B cell (primary cell): Measurements from ENCODE around the gene PSMD5.

Source experiments
- EZH2 ChIP-seq: IDR thresholded peaks from 2 replicates; pipeline ENCODE4 v1.6.1; 2012; ENCODE audit warnings: borderline replicate concordance, low read depth, mild to moderate bottlenecking, moderate library complexity, low read length; ENCODE audit not compliant: insufficient read depth, poor library complexity, severe bottlenecking
- TF ChIP-seq, protein P1 (sequence below): fragments of 200-600 bp; IDR thresholded peaks from one replicate; pipeline ENCODE4 v1.8.0; 2022; ENCODE audit warnings: antibody characterized with exemption, mild to moderate bottlenecking

DNA sequence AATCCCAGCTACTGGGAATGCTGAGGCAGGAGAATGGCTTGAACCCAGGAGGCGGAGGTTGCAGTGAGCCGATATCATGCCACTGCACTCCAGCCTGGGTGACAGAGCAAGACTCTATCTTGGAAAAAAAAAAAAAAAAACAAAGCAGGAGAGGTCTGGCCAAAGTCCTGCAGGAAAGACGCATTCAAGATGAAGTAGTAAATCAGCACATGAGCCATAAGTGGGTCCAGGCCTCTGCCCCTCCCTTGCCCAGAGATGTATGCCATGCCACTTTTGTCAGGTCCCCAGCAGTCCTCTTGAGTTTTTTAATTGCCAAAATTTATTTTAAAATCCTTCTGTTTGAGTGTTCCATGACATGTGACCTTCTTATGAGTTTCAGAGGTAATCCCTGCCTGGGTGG, 42.7 kb upstream of the PSMD5 start:
- TF ChIP-seq, protein P1, sequence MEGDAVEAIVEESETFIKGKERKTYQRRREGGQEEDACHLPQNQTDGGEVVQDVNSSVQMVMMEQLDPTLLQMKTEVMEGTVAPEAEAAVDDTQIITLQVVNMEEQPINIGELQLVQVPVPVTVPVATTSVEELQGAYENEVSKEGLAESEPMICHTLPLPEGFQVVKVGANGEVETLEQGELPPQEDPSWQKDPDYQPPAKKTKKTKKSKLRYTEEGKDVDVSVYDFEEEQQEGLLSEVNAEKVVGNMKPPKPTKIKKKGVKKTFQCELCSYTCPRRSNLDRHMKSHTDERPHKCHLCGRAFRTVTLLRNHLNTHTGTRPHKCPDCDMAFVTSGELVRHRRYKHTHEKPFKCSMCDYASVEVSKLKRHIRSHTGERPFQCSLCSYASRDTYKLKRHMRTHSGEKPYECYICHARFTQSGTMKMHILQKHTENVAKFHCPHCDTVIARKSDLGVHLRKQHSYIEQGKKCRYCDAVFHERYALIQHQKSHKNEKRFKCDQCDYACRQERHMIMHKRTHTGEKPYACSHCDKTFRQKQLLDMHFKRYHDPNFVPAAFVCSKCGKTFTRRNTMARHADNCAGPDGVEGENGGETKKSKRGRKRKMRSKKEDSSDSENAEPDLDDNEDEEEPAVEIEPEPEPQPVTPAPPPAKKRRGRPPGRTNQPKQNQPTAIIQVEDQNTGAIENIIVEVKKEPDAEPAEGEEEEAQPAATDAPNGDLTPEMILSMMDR = no peak
- TF ChIP-seq EZH2 = no peak
